ENCODE data around the gene PCDHA7. TPM values are rescaled to one million over a fixed set of nuclear protein-coding genes. Genes with fewer than 3 reads are reported as not detected.
"Not testable (repeated sequence)": the region's sequence is repeated elsewhere in the genome, so short reads cannot be mapped to it uniquely, and the experiment has no call there.

The PCDHA7 gene
- total RNA-seq, 1 donor from 2014 or later: not detected

DNA sequence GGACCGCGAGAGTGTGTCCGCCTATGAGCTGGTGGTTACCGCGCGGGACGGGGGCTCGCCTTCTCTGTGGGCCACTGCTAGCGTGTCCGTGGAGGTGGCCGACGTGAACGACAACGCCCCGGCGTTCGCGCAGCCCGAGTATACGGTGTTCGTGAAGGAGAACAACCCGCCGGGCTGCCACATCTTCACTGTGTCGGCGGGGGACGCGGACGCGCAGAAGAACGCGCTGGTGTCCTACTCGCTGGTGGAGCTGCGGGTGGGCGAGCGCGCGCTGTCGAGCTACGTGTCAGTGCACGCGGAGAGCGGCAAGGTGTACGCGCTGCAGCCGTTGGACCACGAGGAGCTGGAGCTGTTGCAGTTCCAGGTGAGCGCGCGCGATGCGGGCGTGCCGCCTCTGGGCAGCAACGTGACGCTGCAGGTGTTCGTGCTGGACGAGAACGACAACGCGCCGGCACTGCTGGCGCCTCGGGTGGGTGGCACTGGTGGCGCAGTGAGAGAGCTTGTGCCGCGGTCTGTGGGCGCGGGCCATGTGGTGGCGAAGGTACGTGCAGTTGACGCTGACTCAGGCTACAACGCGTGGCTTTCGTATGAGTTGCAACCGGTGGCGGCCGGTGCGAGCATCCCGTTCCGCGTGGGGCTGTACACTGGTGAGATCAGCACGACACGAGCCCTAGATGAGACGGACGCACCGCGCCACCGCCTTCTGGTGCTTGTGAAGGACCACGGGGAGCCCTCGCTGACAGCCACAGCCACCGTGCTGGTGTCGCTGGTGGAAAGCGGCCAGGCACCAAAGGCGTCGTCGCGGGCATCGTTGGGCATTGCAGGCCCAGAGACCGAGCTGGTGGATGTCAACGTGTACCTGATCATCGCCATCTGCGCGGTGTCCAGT is 1.8 kb downstream of the PCDHA7 start:
- no peak overlapping the region for H3K27ac ChIP-seq (replicated peaks)
- TF ChIP-seq, protein P1, sequence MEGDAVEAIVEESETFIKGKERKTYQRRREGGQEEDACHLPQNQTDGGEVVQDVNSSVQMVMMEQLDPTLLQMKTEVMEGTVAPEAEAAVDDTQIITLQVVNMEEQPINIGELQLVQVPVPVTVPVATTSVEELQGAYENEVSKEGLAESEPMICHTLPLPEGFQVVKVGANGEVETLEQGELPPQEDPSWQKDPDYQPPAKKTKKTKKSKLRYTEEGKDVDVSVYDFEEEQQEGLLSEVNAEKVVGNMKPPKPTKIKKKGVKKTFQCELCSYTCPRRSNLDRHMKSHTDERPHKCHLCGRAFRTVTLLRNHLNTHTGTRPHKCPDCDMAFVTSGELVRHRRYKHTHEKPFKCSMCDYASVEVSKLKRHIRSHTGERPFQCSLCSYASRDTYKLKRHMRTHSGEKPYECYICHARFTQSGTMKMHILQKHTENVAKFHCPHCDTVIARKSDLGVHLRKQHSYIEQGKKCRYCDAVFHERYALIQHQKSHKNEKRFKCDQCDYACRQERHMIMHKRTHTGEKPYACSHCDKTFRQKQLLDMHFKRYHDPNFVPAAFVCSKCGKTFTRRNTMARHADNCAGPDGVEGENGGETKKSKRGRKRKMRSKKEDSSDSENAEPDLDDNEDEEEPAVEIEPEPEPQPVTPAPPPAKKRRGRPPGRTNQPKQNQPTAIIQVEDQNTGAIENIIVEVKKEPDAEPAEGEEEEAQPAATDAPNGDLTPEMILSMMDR (IDR thresholded peaks at IDR 0.05; ENCODE audit: borderline replicate concordance): no peak
- peaks cover 50% of the 10 kb centered on the region for H3K9me3 ChIP-seq (replicated peaks)
- H3K4me3 ChIP-seq: no peak overlapping the region
- DNase-seq: no peak
- H3K4me1 ChIP-seq: no peaks in the 10 kb centered on the region
- H3K27me3 ChIP-seq (ENCODE audit: low read depth): peaks cover 81% of the 10 kb centered on the region
- intact Hi-C loops (cut with micrococcal nuclease): no loop called here
- H3K36me3 ChIP-seq: no peaks in the 10 kb centered on the region

- Histone ChIP-seq H3K4me1 (no peaks in the 10 kb centered on the region), H3K9me3 (replicated peaks) (peaks cover 53% of the 10 kb centered on the region), H3K27ac (replicated peaks) (no peak within 1 kb of the TSS), H3K27me3 (ENCODE audit: low read depth) (peaks cover 57% of the 10 kb centered on the region), H3K4me3 (no peak within 1 kb of the TSS), H3K36me3 (no peaks in the 10 kb centered on the region)
- no peak for DNase-seq
- intact Hi-C loops (cut with micrococcal nuclease): no loop called here
- TF ChIP-seq, protein P1 (IDR thresholded peaks at IDR 0.05; ENCODE audit: borderline replicate concordance): no peak
These were observed 7.2 kb downstream of the PCDHA7 start, which contains the start of gene PCDHA8 for GRCh38 chr5:140840978-140841962. Gene PCDHA8, plus strand, starts transcription at chr5:140841187. Its CDS starts 135 bp downstream, at chr5:140841322.

DNA sequence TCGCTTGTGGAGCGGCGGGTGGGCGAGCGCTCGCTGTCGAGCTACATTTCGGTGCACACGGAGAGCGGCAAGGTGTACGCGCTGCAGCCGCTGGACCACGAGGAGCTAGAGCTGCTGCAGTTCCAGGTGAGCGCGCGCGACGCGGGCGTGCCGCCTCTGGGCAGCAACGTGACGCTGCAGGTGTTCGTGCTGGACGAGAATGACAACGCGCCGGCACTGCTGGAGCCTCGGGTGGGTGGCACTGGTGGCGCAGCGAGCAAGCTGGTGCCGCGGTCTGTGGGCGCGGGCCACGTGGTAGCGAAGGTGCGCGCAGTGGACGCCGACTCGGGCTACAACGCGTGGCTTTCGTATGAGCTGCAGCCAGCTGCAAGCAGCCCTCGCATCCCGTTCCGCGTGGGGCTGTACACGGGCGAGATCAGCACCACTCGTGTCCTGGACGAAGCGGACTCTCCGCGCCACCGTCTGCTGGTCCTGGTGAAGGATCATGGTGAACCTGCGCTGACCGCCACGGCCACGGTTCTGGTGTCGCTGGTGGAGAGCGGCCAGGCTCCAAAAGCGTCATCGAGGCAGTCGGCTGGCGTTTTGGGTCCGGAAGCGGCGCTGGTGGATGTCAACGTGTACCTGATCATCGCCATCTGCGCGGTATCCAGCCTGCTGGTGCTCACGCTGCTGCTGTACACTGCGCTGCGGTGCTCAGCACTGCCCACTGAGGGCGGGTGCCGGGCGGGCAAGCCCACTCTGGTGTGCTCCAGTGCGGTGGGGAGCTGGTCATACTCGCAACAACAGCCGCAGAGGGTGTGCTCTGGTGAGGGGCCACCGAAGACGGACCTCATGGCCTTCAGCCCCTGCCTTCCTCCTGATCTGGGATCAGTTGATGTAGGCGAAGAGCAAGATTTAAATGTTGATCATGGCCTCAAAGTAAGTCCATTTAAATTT is 9.0 kb downstream of the PCDHA7 start:
- Histone ChIP-seq H3K36me3 (no peaks in the 10 kb centered on the region), H3K9me3 (replicated peaks) (peaks cover 52% of the 10 kb centered on the region), H3K27me3 (ENCODE audit: low read depth) (peaks cover 62% of the 10 kb centered on the region), H3K27ac (replicated peaks) (no peak overlapping the region), H3K4me1 (no peaks in the 10 kb centered on the region), H3K4me3 (no peak overlapping the region)
- DNase-seq: no peak
- intact Hi-C loops (cut with micrococcal nuclease): no loop called here
- TF ChIP-seq, protein P1 (IDR thresholded peaks at IDR 0.05; ENCODE audit: borderline replicate concordance): no peak

- Histone ChIP-seq H3K9me3 (replicated peaks) (peaks cover 47% of the 10 kb centered on the region), H3K27me3 (ENCODE audit: low read depth) (peaks cover 67% of the 10 kb centered on the region)
- DNase-seq; H3K4me3 ChIP-seq; H3K36me3 ChIP-seq; intact Hi-C loops (cut with micrococcal nuclease); H3K27ac ChIP-seq (replicated peaks); H3K4me1 ChIP-seq: not testable (repeated sequence)
These were observed 14.4 kb downstream of the PCDHA7 start, which contains the start of gene PCDHA9 for GRCh38 chr5:140848139-140849102. Gene PCDHA9, plus strand, starts transcription at chr5:140848382. Its CDS starts 114 bp downstream, at chr5:140848496.

DNA sequence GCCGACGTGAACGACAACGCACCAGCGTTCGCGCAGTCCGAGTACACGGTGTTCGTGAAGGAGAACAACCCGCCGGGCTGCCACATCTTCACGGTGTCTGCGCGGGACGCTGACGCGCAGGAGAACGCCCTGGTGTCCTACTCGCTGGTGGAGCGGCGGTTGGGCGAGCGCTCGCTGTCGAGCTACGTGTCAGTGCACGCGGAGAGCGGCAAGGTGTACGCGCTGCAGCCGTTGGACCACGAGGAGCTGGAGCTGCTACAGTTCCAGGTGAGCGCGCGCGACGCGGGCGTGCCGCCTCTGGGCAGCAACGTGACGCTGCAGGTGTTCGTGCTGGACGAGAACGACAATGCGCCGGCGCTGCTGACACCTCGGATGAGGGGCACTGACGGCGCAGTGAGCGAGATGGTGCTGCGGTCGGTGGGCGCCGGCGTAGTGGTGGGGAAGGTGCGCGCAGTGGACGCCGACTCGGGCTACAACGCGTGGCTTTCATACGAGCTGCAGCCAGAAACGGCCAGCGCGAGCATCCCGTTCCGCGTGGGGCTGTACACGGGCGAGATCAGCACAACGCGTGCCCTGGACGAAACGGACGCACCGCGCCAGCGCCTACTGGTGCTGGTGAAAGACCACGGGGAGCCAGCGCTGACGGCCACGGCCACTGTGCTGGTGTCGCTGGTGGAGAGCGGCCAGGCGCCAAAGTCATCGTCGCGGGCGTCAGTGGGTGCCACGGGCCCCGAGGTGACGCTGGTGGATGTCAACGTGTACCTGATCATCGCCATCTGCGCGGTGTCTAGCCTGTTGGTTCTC is 16.0 kb downstream of the PCDHA7 start:
- intact Hi-C loops (cut with micrococcal nuclease); H3K36me3 ChIP-seq; DNase-seq; H3K4me1 ChIP-seq; H3K4me3 ChIP-seq; H3K27ac ChIP-seq (replicated peaks): not testable (repeated sequence)
- H3K27me3 ChIP-seq (ENCODE audit: low read depth): peaks cover 70% of the 10 kb centered on the region
- H3K9me3 ChIP-seq (replicated peaks): peaks cover 38% of the 10 kb centered on the region
